H1 (cell line): ENCODE measurements around the gene GGA1. TPM values are rescaled to one million over a fixed set of nuclear protein-coding genes. Genes with fewer than 3 reads are reported as not detected.

Source experiments
- CTCF ChIA-PET: fragments of 300-600 bp; sonication (Branson Sonifier 250); formaldehyde crosslinking; loops from one replicate; lab custom pipeline; 2021; ENCODE audit not compliant: partially characterized antibody; lab: Charles Lee
- POLR2A ChIA-PET: fragments of 300-600 bp; sonication (Branson Sonifier 250); formaldehyde crosslinking; loops from one replicate; lab custom pipeline; 2021; ENCODE audit warnings: inconsistent platforms; ENCODE audit not compliant: partially characterized antibody; lab: Charles Lee
- DNase-seq, 2 experiments: peaks; one replicate each; pipeline versions ENCODE4 v3.0.0 to v3.0.0-alpha.2; 2010 to 2022; ENCODE audit warnings: low spot score in 2 of 2, low read depth in 1 of 2, mixed read lengths in 1 of 2
- FAIRE-seq: peaks from 2 replicates; lab custom pipeline; 2011; peaks lifted over from hg19 to GRCh38; lab: Jason Lieb, UNC
- H2AFZ ChIP-seq: 2 replicates; pipeline ENCODE4 v1.8.1; 2012; ENCODE audit warnings: low read length, inconsistent platforms
- H2AK5ac ChIP-seq: 2 replicates; pipeline ENCODE4 v1.6.1; 2013; ENCODE audit warnings: low read depth, low read length
- H2BK120ac ChIP-seq: replicated peaks from 2 replicates; pipeline ENCODE3; 2013; ENCODE audit warnings: low read depth, low read length, inconsistent platforms
- H2BK12ac ChIP-seq: 2 replicates; pipeline ENCODE4 v1.6.1; 2013; ENCODE audit warnings: low read depth, low read length
- H2BK15ac ChIP-seq: 2 replicates; pipeline ENCODE4 v1.6.1; 2013; ENCODE audit warnings: low read length
- H2BK20ac ChIP-seq: 2 replicates; pipeline ENCODE4 v1.6.1; 2013; ENCODE audit warnings: low read length
- H2BK5ac ChIP-seq: 2 replicates; pipeline ENCODE4 v1.6.1; 2013; ENCODE audit warnings: low read depth, low read length
- H3K14ac ChIP-seq: 2 replicates; pipeline ENCODE4 v1.6.1; 2013; ENCODE audit warnings: inconsistent platforms; ENCODE audit not compliant: insufficient read length
- H3K18ac ChIP-seq: 2 replicates; pipeline ENCODE4 v1.6.1; 2013; ENCODE audit warnings: low read length; ENCODE audit errors: extremely low read depth
- H3K23ac ChIP-seq: 2 replicates; pipeline ENCODE4 v1.6.1; 2013; ENCODE audit warnings: inconsistent platforms; ENCODE audit not compliant: insufficient read length
- H3K23me2 ChIP-seq: 2 replicates; pipeline ENCODE4 v1.6.1; 2013; ENCODE audit warnings: low read depth, low read length
- H3K27ac ChIP-seq: 2 replicates; pipeline ENCODE4 v1.6.1; 2011; ENCODE audit warnings: low read depth, low read length, inconsistent platforms
- H3K27me3 ChIP-seq, 4 experiments: replicated peaks in 1 of 4; 1 replicate in 1 of 4; 2 replicates in 3 of 4; pipeline versions ENCODE4 v1.6.1 to v1.8.1; 2011 to 2013; ENCODE audit warnings: low read length in 3 of 4, mild to moderate bottlenecking in 3 of 4, inconsistent platforms in 2 of 4, mixed read lengths in 2 of 4, moderate library complexity in 1 of 4; ENCODE audit not compliant: control insufficient read depth in 3 of 4, insufficient read depth in 3 of 4; ENCODE audit errors: extremely low read depth in 1 of 4
- H3K36me3 ChIP-seq, 4 experiments: 2 replicates each; pipeline versions ENCODE4 v1.6.1 to v1.8.1; 2011 to 2013; ENCODE audit warnings: mild to moderate bottlenecking in 4 of 4, low read length in 3 of 4, moderate library complexity in 2 of 4, control low read depth in 1 of 4, inconsistent platforms in 1 of 4; ENCODE audit not compliant: insufficient read depth in 4 of 4, control insufficient read depth in 2 of 4
- H3K4ac ChIP-seq: replicated peaks from 2 replicates; pipeline ENCODE3; 2013; ENCODE audit warnings: low read length, low read depth, mixed read lengths, inconsistent platforms; ENCODE audit not compliant: insufficient read length
- H3K4me1 ChIP-seq, 4 experiments: replicated peaks in 1 of 4; 1 replicate in 1 of 4; 2 replicates in 3 of 4; pipeline versions ENCODE4 v1.6.1 to v1.8.1; 2011 to 2013; ENCODE audit warnings: low read length in 3 of 4, inconsistent platforms in 2 of 4, mixed read lengths in 1 of 4; ENCODE audit not compliant: insufficient read depth in 4 of 4, control insufficient read depth in 3 of 4
- H3K4me2 ChIP-seq, 2 experiments: 2 replicates each; pipeline versions ENCODE4 v1.6.1 to v1.8.1; 2011 to 2013; ENCODE audit warnings: low read depth in 2 of 2, low read length in 2 of 2, control low read depth in 1 of 2, inconsistent platforms in 1 of 2, mild to moderate bottlenecking in 1 of 2; ENCODE audit not compliant: insufficient read depth in 1 of 2
- H3K4me3 ChIP-seq, 4 experiments: fragments of 200-600, 300-600 bp in 1 of 4; sonication (generic), shearing (Covaris generic), sonication (Bioruptor Twin) in 1 of 4; 2 replicates each; pipeline versions ENCODE4 v1.5.1 to v1.8.1; 2011 to 2016; ENCODE audit warnings: low read length in 4 of 4, low read depth in 3 of 4, control low read depth in 2 of 4, inconsistent platforms in 2 of 4, mild to moderate bottlenecking in 2 of 4, mixed read lengths in 1 of 4, moderate library complexity in 1 of 4; ENCODE audit not compliant: insufficient read depth in 2 of 4; ENCODE audit errors: extremely low read depth in 1 of 4
- H3K56ac ChIP-seq: replicated peaks from 2 replicates; pipeline ENCODE3; 2013; ENCODE audit warnings: low read depth, mild to moderate bottlenecking, mixed read lengths, low read length, inconsistent platforms; ENCODE audit not compliant: insufficient read length
- H3K79me1 ChIP-seq: 2 replicates; pipeline ENCODE4 v1.6.1; 2013; ENCODE audit warnings: low read depth, low read length, control low read depth
- H3K79me2 ChIP-seq, 2 experiments: 2 replicates each; pipeline versions ENCODE4 v1.6.1 to v1.8.1; 2012 to 2013; ENCODE audit warnings: low read length in 2 of 2, mild to moderate bottlenecking in 2 of 2, inconsistent platforms in 1 of 2; ENCODE audit not compliant: insufficient read depth in 2 of 2, control insufficient read depth in 1 of 2
- H3K9ac ChIP-seq, 4 experiments: replicated peaks in 1 of 4; 1 replicate in 1 of 4; 2 replicates in 3 of 4; pipeline versions ENCODE4 v1.6.1 to v1.8.1; 2011 to 2013; ENCODE audit warnings: low read depth in 3 of 4, low read length in 3 of 4, control low read depth in 2 of 4, mild to moderate bottlenecking in 2 of 4, moderate library complexity in 2 of 4, inconsistent platforms in 1 of 4; ENCODE audit errors: extremely low read depth in 1 of 4
- H3K9me3 ChIP-seq, 2 experiments: 2 replicates each; pipeline versions ENCODE4 v1.6.1 to v1.8.1; 2012 to 2013; ENCODE audit warnings: mild to moderate bottlenecking in 2 of 2, moderate library complexity in 2 of 2, control low read depth in 1 of 2, inconsistent platforms in 1 of 2, low read depth in 1 of 2, low read length in 1 of 2, mixed read lengths in 1 of 2; ENCODE audit not compliant: insufficient read depth in 2 of 2
- H4K20me1 ChIP-seq, 2 experiments: replicated peaks in 1 of 2; 2 replicates each; pipeline versions ENCODE3 to v1.8.1; 2011 to 2013; ENCODE audit warnings: inconsistent platforms in 2 of 2, low read length in 2 of 2, mild to moderate bottlenecking in 1 of 2; ENCODE audit not compliant: insufficient read depth in 2 of 2, control insufficient read depth in 1 of 2
- H4K5ac ChIP-seq: 2 replicates; pipeline ENCODE4 v1.6.1; 2013; ENCODE audit warnings: low read length, low read depth, mixed read lengths, inconsistent platforms; ENCODE audit not compliant: insufficient read length
- H4K8ac ChIP-seq: 2 replicates; pipeline ENCODE4 v1.8.0; 2013; ENCODE audit warnings: mild to moderate bottlenecking, moderate library complexity, low read length, inconsistent platforms; ENCODE audit not compliant: insufficient read depth; ENCODE audit errors: extremely low read depth
- H4K91ac ChIP-seq: replicated peaks from 2 replicates; pipeline ENCODE3; 2013; ENCODE audit warnings: low read length, mixed read lengths, inconsistent platforms; ENCODE audit not compliant: insufficient read length
- SUZ12 ChIP-seq: fragments of 200-600 bp; sonication (generic); IDR thresholded peaks from 2 replicates; pipeline ENCODE4 v1.6.1; 2012; ENCODE audit warnings: mild to moderate bottlenecking, inconsistent platforms, low read length, moderate library complexity, mixed read lengths
- WGBS, 2 experiments: shearing (Covaris generic) in 1 of 2; methylation state at CpG; one replicate each; pipeline versions ENCODE4 v1.1.6 to v1.1.7; 2013 to 2015; ENCODE audit warnings: low lambda C conversion rate in 2 of 2, mixed read lengths in 2 of 2, inconsistent platforms in 1 of 2, low coverage in 1 of 2, missing lambda C conversion rate in 1 of 2; ENCODE audit not compliant: insufficient replicate concordance in 2 of 2, insufficient coverage in 1 of 2, insufficient read length in 1 of 2; ENCODE audit errors: extremely low coverage in 1 of 2, missing lambda C conversion rate in 1 of 2; 5-methylcytosine and 5-hydroxymethylcytosine counted together
- polyA plus RNA-seq, 7 experiments: library from polyadenylated mRNA; depleted of rRNA in 3 of 7; stranded (reverse) in 5 of 7; unstranded in 2 of 7; fragments of >200 nt in 5 of 7; fragments of 200-250 nt in 2 of 7; gene quantifications; 1 replicate in 5 of 7; 2 replicates in 1 of 7; 4 replicates in 1 of 7; pipeline versions ENCODE4 v1.2.1 to v1.2.3, GENCODE V29; 2011 to 2013; ENCODE audit warnings: missing spikeins in 2 of 7, mixed read lengths in 2 of 7
- total RNA-seq: library from RNA; stranded (reverse); fragmentation: NEBNext Ultra II Directional; extraction: Animal tissue kit (Norgen Biotek cat#: 25700); gene quantifications from 2 replicates; pipeline ENCODE4 v1.2.1, GENCODE V29; 2021
- TF ChIP-seq, protein P1 (sequence below): IDR thresholded peaks from 2 replicates; pipeline ENCODE4 v1.6.1; 2011; ENCODE audit warnings: low read length, improper control_type of control experiment

GGA1 gene
- total and polyA plus RNA-seq, 2 of the 8 experiments (the other 6 are each of a cell fraction or from before 2014, with no cell fraction given): 49.3 to 57.2 TPM

DNA sequence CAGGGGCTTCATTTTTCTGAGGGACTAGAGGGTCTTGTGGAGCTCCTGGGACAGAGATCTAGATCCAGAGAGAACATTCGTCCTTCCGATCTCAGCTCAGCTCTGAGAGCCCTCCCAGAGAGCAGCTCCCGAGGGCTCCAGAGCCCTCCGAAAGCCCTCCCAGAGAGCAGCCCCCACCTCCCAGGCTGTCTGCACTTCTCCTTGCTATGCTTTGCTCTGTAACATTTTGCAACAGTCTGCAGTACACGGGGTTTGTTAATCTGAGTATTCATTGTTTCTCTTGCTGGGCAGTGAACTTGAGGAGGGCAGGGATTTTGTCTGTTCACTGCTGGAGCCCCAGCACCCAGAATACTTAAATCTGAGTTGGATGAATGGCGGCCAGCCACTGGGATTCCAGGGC, 2.6 kb downstream of the GGA1 start:
- ChIA-PET POLR2A (interaction anchor here (4.7 to 7.8 kb wide), 2 partner anchors 11 to 22 kb away, joined by 25 to 63 read pairs; no protein-coding TSS in a partner anchor), CTCF (interaction anchor here (0.6 to 2.7 kb wide), 4 partner anchors 16 to 99 kb away, joined by 4 to 11 read pairs (median 4); no protein-coding TSS in a partner anchor)
- Histone ChIP-seq H3K9me3 (no peaks in the 10 kb centered on the region), H2BK15ac (no peak overlapping the region), H4K20me1 (peaks cover 0 to 2% of the 10 kb centered on the region in 2 experiments), H3K36me3 (peaks cover 0 to 9% (median 2%) of the 10 kb centered on the region in 4 experiments; a peak in 5 of 8 replicates), H3K9ac (no peak overlapping the region), H4K91ac (no peak overlapping the region), H2AFZ (no peak overlapping the region), H3K56ac (no peak overlapping the region), H3K4me3 (no peak overlapping the region), H3K4me2 (no peak overlapping the region), H2BK20ac (no peak overlapping the region), H2AK5ac (no peak overlapping the region), H3K4ac (no peak overlapping the region), H3K4me1 (peaks cover 0 to 8% (median 6%) of the 10 kb centered on the region in 4 experiments; a peak in 6 of 7 replicates), H3K79me1 (0 out of 2 replicates have a peak, but pooled peaks cover 7% of the 10 kb centered on the region), H3K23me2 (peaks cover 13% of the 10 kb centered on the region), H3K79me2 (peaks cover 0 to 11% of the 10 kb centered on the region in 2 experiments; a peak in 1 of 4 replicates), H3K23ac (no peak overlapping the region), H2BK5ac (no peak overlapping the region), H4K5ac (no peak overlapping the region), H4K8ac (no peak overlapping the region), H2BK12ac (no peak overlapping the region), H2BK120ac (no peak overlapping the region), H3K27me3 (no peaks in the 10 kb centered on the region), H3K27ac (no peak overlapping the region), H3K18ac (no peak overlapping the region), H3K14ac (no peak overlapping the region)
- WGBS, 2 experiments: 92% methylated on average over 6 of the region's 6 CpGs; no CpG with 5 or more reads in 1 of the 2 experiments
- TF ChIP-seq SUZ12: no peak
- TF ChIP-seq, protein P1, sequence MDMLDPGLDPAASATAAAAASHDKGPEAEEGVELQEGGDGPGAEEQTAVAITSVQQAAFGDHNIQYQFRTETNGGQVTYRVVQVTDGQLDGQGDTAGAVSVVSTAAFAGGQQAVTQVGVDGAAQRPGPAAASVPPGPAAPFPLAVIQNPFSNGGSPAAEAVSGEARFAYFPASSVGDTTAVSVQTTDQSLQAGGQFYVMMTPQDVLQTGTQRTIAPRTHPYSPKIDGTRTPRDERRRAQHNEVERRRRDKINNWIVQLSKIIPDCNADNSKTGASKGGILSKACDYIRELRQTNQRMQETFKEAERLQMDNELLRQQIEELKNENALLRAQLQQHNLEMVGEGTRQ: no peak
- FAIRE-seq (no peak), DNase-seq (no peak)
